HUES48 (cell line): ENCODE data around the gene SPDYE17.
"Not testable (repeated sequence)": the region's sequence is repeated elsewhere in the genome, so short reads cannot be mapped to it uniquely, and the experiment has no call there.

ENCODE experiments used
- H3K27ac ChIP-seq: one replicate; pipeline ENCODE4 v1.7.0; 2013; ENCODE audit warnings: low read depth, low read length, inconsistent platforms
- H3K27me3 ChIP-seq: 2 replicates; pipeline ENCODE4 v1.6.1; 2013; ENCODE audit warnings: mild to moderate bottlenecking, low read length; ENCODE audit not compliant: control insufficient read depth, insufficient read depth
- H3K36me3 ChIP-seq: 2 replicates; pipeline ENCODE4 v1.6.1; 2013; ENCODE audit warnings: low read length; ENCODE audit not compliant: control insufficient read depth, insufficient read depth
- H3K4me1 ChIP-seq: 2 replicates; pipeline ENCODE4 v1.6.1; 2013; ENCODE audit warnings: mild to moderate bottlenecking, low read length; ENCODE audit not compliant: control insufficient read depth, insufficient read depth
- H3K4me3 ChIP-seq: 2 replicates; pipeline ENCODE4 v1.5.1; 2013; ENCODE audit warnings: mild to moderate bottlenecking, low read depth, low read length
- H3K9ac ChIP-seq: 2 replicates; pipeline ENCODE4 v1.6.1; 2013; ENCODE audit warnings: mild to moderate bottlenecking, low read depth, low read length, moderate library complexity
- H3K9me3 ChIP-seq: 2 replicates; pipeline ENCODE4 v1.6.1; 2013; ENCODE audit warnings: low read length; ENCODE audit not compliant: control insufficient read depth, insufficient read depth

Gene SPDYE17

DNA sequence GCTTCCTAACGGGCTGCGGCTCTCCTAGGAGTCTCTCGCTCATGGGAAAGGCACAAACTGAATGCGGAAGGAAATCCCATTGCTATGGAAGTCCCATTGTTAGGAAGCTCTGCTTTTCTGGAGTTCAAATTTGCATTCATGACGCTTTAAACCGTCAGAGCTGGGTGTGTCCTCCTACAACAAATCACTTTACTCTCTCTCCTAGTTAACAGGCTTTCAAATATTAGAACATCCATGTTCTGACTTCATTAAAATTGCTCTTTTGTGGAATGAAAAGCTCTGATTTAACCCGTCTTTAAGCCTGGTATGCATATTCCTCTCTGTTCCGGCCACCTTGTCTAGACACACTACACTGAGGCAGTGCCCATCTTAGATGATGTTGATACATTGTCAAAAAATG, at the start of gene SPDYE17:
TSS of gene SPDYE17 (minus strand) at position 101 of the 400 bp plus-strand sequence. CDS start 1,791 bp downstream, outside the sequence.
- not testable (repeated sequence) for H3K27ac ChIP-seq, H3K9ac ChIP-seq, H3K4me1 ChIP-seq, H3K4me3 ChIP-seq, H3K36me3 ChIP-seq, H3K27me3 ChIP-seq, H3K9me3 ChIP-seq

- H3K9me3 ChIP-seq, H3K36me3 ChIP-seq, H3K4me3 ChIP-seq, H3K9ac ChIP-seq, H3K27me3 ChIP-seq, H3K4me1 ChIP-seq, H3K27ac ChIP-seq: not testable (repeated sequence)
Observed at GRCh38 chr7:77080236-77080635, 48.1 kb upstream of the SPDYE17 start.

DNA sequence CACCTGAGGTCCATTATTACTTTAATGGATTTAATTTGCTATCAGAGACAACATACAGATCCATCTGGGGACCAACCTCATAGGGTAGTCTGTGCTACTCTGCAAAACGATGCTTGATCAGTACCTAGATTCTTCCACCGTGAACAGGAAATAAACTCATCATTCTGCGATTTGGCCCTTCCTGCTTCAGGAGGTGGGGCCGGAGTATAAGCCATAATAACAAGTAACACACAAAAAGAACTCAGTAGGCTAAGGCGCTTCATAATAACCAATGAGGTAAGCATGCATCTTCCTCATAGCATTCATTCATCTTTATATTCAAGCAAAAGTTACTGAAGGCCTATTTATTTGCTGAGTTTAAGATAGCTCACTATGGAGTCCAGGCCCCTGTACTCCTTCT, 47.5 kb upstream of the SPDYE17 start:
- H3K27me3 ChIP-seq, H3K9ac ChIP-seq, H3K4me1 ChIP-seq, H3K4me3 ChIP-seq, H3K27ac ChIP-seq, H3K9me3 ChIP-seq, H3K36me3 ChIP-seq: not testable (repeated sequence)

GRCh38 chr7:77079112-77079511, 47.0 kb upstream of the SPDYE17 start:
- not testable (repeated sequence) for H3K9ac ChIP-seq, H3K9me3 ChIP-seq, H3K36me3 ChIP-seq, H3K4me1 ChIP-seq, H3K27me3 ChIP-seq, H3K4me3 ChIP-seq, H3K27ac ChIP-seq

- H3K9me3 ChIP-seq, H3K27ac ChIP-seq, H3K9ac ChIP-seq, H3K4me3 ChIP-seq, H3K36me3 ChIP-seq, H3K4me1 ChIP-seq, H3K27me3 ChIP-seq: not testable (repeated sequence)
Observed at GRCh38 chr7:77077060-77077459, 44.9 kb upstream of the SPDYE17 start.

- not testable (repeated sequence) for H3K4me3 ChIP-seq, H3K9me3 ChIP-seq, H3K27me3 ChIP-seq
Observed at GRCh38 chr7:77074786-77075396, 42.7 kb upstream of the SPDYE17 start.

DNA sequence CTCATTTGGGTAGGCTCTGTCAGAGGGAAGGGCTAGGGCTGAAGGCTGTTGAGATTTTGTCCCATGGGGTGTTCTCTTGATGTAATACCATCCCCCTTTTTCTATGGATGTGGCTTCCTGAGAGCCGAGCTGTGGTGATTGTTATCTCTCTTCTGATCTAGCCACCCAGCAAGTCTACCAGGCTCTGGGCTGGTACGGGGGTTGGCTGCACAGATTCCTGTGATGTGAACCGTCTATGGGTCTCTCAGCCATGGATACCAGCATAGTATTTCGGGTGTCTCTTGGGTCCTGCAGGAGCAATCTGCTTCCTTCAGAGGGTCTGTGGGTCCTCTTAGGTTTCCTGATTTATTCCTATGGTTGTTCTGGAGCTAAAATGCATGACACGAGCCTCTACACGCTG, 38.9 kb upstream of the SPDYE17 start:
- H3K4me1 ChIP-seq, H3K27ac ChIP-seq, H3K9ac ChIP-seq, H3K9me3 ChIP-seq, H3K36me3 ChIP-seq, H3K4me3 ChIP-seq, H3K27me3 ChIP-seq: not testable (repeated sequence)

More at GRCh38 chr7:77074786-77075396, 42.7 kb upstream of the SPDYE17 start:
- not testable (repeated sequence) for H3K27ac ChIP-seq, H3K4me1 ChIP-seq, H3K36me3 ChIP-seq, H3K9ac ChIP-seq

- not testable (repeated sequence) for H3K9me3 ChIP-seq, H3K4me3 ChIP-seq, H3K4me1 ChIP-seq, H3K27ac ChIP-seq, H3K9ac ChIP-seq, H3K36me3 ChIP-seq, H3K27me3 ChIP-seq
Observed at GRCh38 chr7:77065869-77066268, 33.7 kb upstream of the SPDYE17 start.

- H3K27ac ChIP-seq, H3K36me3 ChIP-seq, H3K27me3 ChIP-seq, H3K9me3 ChIP-seq, H3K4me3 ChIP-seq, H3K9ac ChIP-seq, H3K4me1 ChIP-seq: not testable (repeated sequence)
Observed at GRCh38 chr7:77063732-77064131, 31.6 kb upstream of the SPDYE17 start.

- not testable (repeated sequence) for H3K4me3 ChIP-seq
Observed at GRCh38 chr7:77062557-77062956, 30.4 kb upstream of the SPDYE17 start, which contains the start of gene SPDYE18. TSS of gene SPDYE18 (minus strand) at chr7:77062558. CDS start at chr7:77060512, 2,046 bp downstream.

GRCh38 chr7:77026349-77026748, 5.8 kb downstream of the SPDYE17 start:
- H3K4me3 ChIP-seq, H3K9me3 ChIP-seq, H3K4me1 ChIP-seq, H3K36me3 ChIP-seq, H3K9ac ChIP-seq, H3K27ac ChIP-seq, H3K27me3 ChIP-seq: not testable (repeated sequence)

More at GRCh38 chr7:77062557-77062956, 30.4 kb upstream of the SPDYE17 start, which contains the start of gene SPDYE18:
- H3K4me1 ChIP-seq, H3K9ac ChIP-seq, H3K9me3 ChIP-seq, H3K27ac ChIP-seq, H3K36me3 ChIP-seq, H3K27me3 ChIP-seq: not testable (repeated sequence)
